K562 (cell line): ENCODE results near the gene ACYP2. TPM values are rescaled to one million over a fixed set of nuclear protein-coding genes. Genes with fewer than 3 reads are reported as not detected.
"Not testable (repeated sequence)": the region's sequence is repeated elsewhere in the genome, so short reads cannot be mapped to it uniquely, and the experiment has no call there.

Experiments
- ATAC-seq: fragments of 200-7000 bp; cut with Tn5 transposase; 3 replicates; pipeline ENCODE4 v1.9.1; 2020; ENCODE audit warnings: moderate library complexity
- BruUV-seq: library from RNA; stranded (reverse); fragments of 400-500 nt; replicated peaks from 2 replicates; lab custom pipeline; 2021; lab: Mats Ljungman, UMichigan
- CTCF ChIA-PET: fragments of 300-600 bp; formaldehyde crosslinking; extraction: SDS; loops from one replicate; lab custom pipeline; 2021; ENCODE audit warnings: low intra/inter-chr PET ratio; lab: Yijun Ruan, JAX
- POLR2A ChIA-PET: fragments of 300-600, 350-650 bp; sonication (Branson Sonifier 250); formaldehyde crosslinking; extraction: SDS; loops from one replicate; lab custom pipeline; 2021; ENCODE audit warnings: antibody characterized with exemption, inconsistent platforms; lab: Yijun Ruan, JAX
- DNase-seq, 4 experiments: peaks; one replicate each; pipeline versions ENCODE4 v3.0.0 to v3.0.0-alpha.2; 2011 to 2018; ENCODE audit warnings: low spot score in 3 of 4, mixed read lengths in 3 of 4; ENCODE audit errors: extremely low read depth in 1 of 4
- FAIRE-seq: peaks from 2 replicates; lab custom pipeline; 2011; peaks lifted over from hg19 to GRCh38; lab: Jason Lieb, UNC
- H2AFZ ChIP-seq: 2 replicates; pipeline ENCODE4 v1.6.0; 2011; ENCODE audit warnings: low read depth, low read length, control low read depth, inconsistent platforms
- H3K27ac ChIP-seq: fragments of 200-600 bp; 3 replicates; pipeline ENCODE4 v1.8.0; 2011; ENCODE audit warnings: low read depth, mild to moderate bottlenecking, control low read depth, inconsistent platforms, low read length, moderate library complexity, mixed read lengths; ENCODE audit errors: extremely low read depth
- H3K27me3 ChIP-seq, 2 experiments: fragments of 300-600 bp in 1 of 2; 2 replicates in 1 of 2; 3 replicates in 1 of 2; pipeline versions ENCODE4 v1.6.0 to v1.8.0; 2011; ENCODE audit warnings: inconsistent platforms in 2 of 2, low read length in 2 of 2, mild to moderate bottlenecking in 1 of 2, mixed read lengths in 1 of 2, moderate library complexity in 1 of 2; ENCODE audit not compliant: control insufficient read depth in 2 of 2, insufficient read depth in 2 of 2
- H3K36me3 ChIP-seq: fragments of 300-600 bp; 3 replicates; pipeline ENCODE4 v1.8.0; 2011; ENCODE audit warnings: mild to moderate bottlenecking, low read length, inconsistent platforms; ENCODE audit not compliant: control insufficient read depth, insufficient read depth
- H3K4me1 ChIP-seq, 2 experiments: fragments of 200-600 bp in 1 of 2; replicated peaks in 1 of 2; 2 replicates in 1 of 2; 3 replicates in 1 of 2; pipeline versions ENCODE4 v1.5.1 to v1.8.0; 2011; ENCODE audit warnings: inconsistent platforms in 2 of 2, low read length in 2 of 2, mild to moderate bottlenecking in 1 of 2, mixed read lengths in 1 of 2, moderate library complexity in 1 of 2; ENCODE audit not compliant: control insufficient read depth in 2 of 2, insufficient read depth in 2 of 2
- H3K4me2 ChIP-seq: 2 replicates; pipeline ENCODE4 v1.6.1; 2011; ENCODE audit warnings: low read length, control low read depth, inconsistent platforms, mixed read lengths; ENCODE audit not compliant: insufficient read depth
- H3K4me3 ChIP-seq: fragments of 200-600 bp; sonication (generic), shearing (Covaris generic); 2 replicates; pipeline ENCODE4 v1.5.1; 2016; ENCODE audit warnings: control low read depth, inconsistent platforms
- H3K79me2 ChIP-seq: fragments of 200-600 bp; 3 replicates; pipeline ENCODE4 v1.8.0; 2011; ENCODE audit warnings: low read length, inconsistent platforms; ENCODE audit not compliant: control insufficient read depth, insufficient read depth
- H3K9ac ChIP-seq, 2 experiments: 2 replicates each; pipeline versions ENCODE4 v1.6.0 to v1.6.1; 2011; ENCODE audit warnings: low read depth in 2 of 2, low read length in 2 of 2, control low read depth in 1 of 2, inconsistent platforms in 1 of 2, mild to moderate bottlenecking in 1 of 2, mixed read lengths in 1 of 2; ENCODE audit not compliant: insufficient read depth in 1 of 2
- H3K9me1 ChIP-seq: one replicate; pipeline ENCODE4 v1.6.0; 2011; ENCODE audit warnings: inconsistent platforms, mild to moderate bottlenecking, low read length, moderate library complexity; ENCODE audit not compliant: control insufficient read depth, insufficient read depth
- H3K9me3 ChIP-seq: replicated peaks from 2 replicates; pipeline ENCODE4 v1.5.1; 2011; ENCODE audit warnings: low read depth, low read length, inconsistent platforms; ENCODE audit not compliant: control insufficient read depth, insufficient read depth
- H4K20me1 ChIP-seq: replicated peaks from 2 replicates; pipeline ENCODE4 v1.6.1; 2011; ENCODE audit warnings: low read length, inconsistent platforms, mixed read lengths; ENCODE audit not compliant: control insufficient read depth, insufficient read depth
- ATF6 ChIP-seq: sonication (generic); formaldehyde crosslinking; IDR thresholded peaks from 2 replicates; pipeline ENCODE4 v1.4.0; 2020; ENCODE audit warnings: mild to moderate bottlenecking, missing genetic modification reagents
- FUS ChIP-seq: fragments of 200-400 bp; formaldehyde crosslinking; optimal IDR thresholded peaks from 2 replicates; pipeline ENCODE3; 2017; ENCODE audit warnings: low read depth, low read length
- NR2C1 ChIP-seq, 2 experiments: fragments of 450-650 bp; IDR thresholded peaks; 2 replicates each; pipeline ENCODE4 v1.6.1; 2017; ENCODE audit warnings: mild to moderate bottlenecking in 2 of 2, antibody characterized with exemption in 1 of 2, inconsistent platforms in 1 of 2, missing compliant biosample characterization in 1 of 2, missing genetic modification characterization in 1 of 2
- PHB ChIP-seq: fragments of 250-450 bp; sonication (Bioruptor Pico); IDR thresholded peaks from 2 replicates; pipeline ENCODE4 v1.5.0; 2021
- POLR2AphosphoS2 ChIP-seq: IDR thresholded peaks from 2 replicates; pipeline ENCODE4 v1.6.1; 2012; ENCODE audit warnings: low read length, improper control_type of control experiment
- RBFOX2 ChIP-seq: fragments of 200-400 bp; formaldehyde crosslinking; IDR thresholded peaks from 2 replicates; pipeline ENCODE4 v1.6.1; 2017; ENCODE audit warnings: low read depth, mild to moderate bottlenecking, low read length, moderate library complexity
- SMARCE1 ChIP-seq: fragments of 450-650 bp; IDR thresholded peaks from 2 replicates; pipeline ENCODE4 v1.7.1; 2016; ENCODE audit warnings: mild to moderate bottlenecking
- TEAD4 ChIP-seq, 2 experiments: sonication (generic) in 1 of 2; formaldehyde crosslinking in 1 of 2; IDR thresholded peaks; 2 replicates each; pipeline versions ENCODE4 v1.6.1 to v1.8.0; 2012 to 2022; ENCODE audit warnings: borderline replicate concordance in 1 of 2, inconsistent platforms in 1 of 2, low read length in 1 of 2, mild to moderate bottlenecking in 1 of 2, missing genetic modification reagents in 1 of 2
- TFAP4 ChIP-seq: sonication (generic); formaldehyde crosslinking; IDR thresholded peaks from 2 replicates; pipeline ENCODE4 v1.8.0; 2022; ENCODE audit warnings: missing genetic modification reagents, mild to moderate bottlenecking, moderate library complexity, borderline replicate concordance
- TRIM24 ChIP-seq, 2 experiments: fragments of 450-650 bp; IDR thresholded peaks; 2 replicates each; pipeline ENCODE4 v1.6.1; 2016
- VEZF1 ChIP-seq: fragments of 200-800 bp; sonication (Bioruptor generic); IDR thresholded peaks from 2 replicates; pipeline ENCODE4 v1.6.1; 2017; ENCODE audit warnings: missing genetic modification characterization, missing compliant biosample characterization
- WGBS: fragments of 100-300 bp; shearing (Covaris generic); methylation state at CpG from one replicate; pipeline ENCODE4 v1.1.6; 2016; ENCODE audit warnings: low coverage, mixed read lengths; ENCODE audit not compliant: insufficient coverage; ENCODE audit errors: missing lambda C conversion rate; 5-methylcytosine and 5-hydroxymethylcytosine counted together
- in situ Hi-C: fragments of 300-500 bp; cut with MboI; formaldehyde crosslinking; loops from 4 replicates; pipeline ENCODE4 v1.15.0; 2018; ENCODE audit warnings: inconsistent platforms, mixed read lengths
- intact Hi-C: fragments of 100-400 bp; cut with micrococcal nuclease; formaldehyde crosslinking; loops from 2 replicates; pipeline ENCODE4 v1.14.2; 2022
- polyA plus RNA-seq, 8 experiments: library from polyadenylated mRNA; depleted of rRNA in 4 of 8; stranded (reverse) in 5 of 8; unstranded in 3 of 8; fragments of >200 nt; fragmentation: Nextera tagmentation in 2 of 8; fragmentation: Illumina TruSeq in 1 of 8; extraction: Ambion mirVana in 2 of 8; extraction: Trizol in 1 of 8; gene quantifications; 2 replicates each; pipeline versions ENCODE4 v1.2.1 to v1.2.3, GENCODE V29; 2011 to 2014; ENCODE audit warnings: inconsistent platforms in 1 of 8, missing spikeins in 1 of 8
- total RNA-seq, 7 experiments: library from RNA; depleted of rRNA in 6 of 7; stranded (reverse); fragments of >200 nt in 6 of 7; fragmentation: Illumina TruSeq in 2 of 7; extraction: Trizol in 2 of 7; gene quantifications; 2 replicates each; pipeline versions ENCODE4 v1.2.1 to v1.2.3, GENCODE V29; 2011 to 2021; ENCODE audit warnings: low replicate concordance in 1 of 7

Gene ACYP2
- total and polyA plus RNA-seq, 9 of the 15 experiments (the other 6 are each of a cell fraction or from before 2014, with no cell fraction given), result 1.0 to 4.1 (median 2.0) TPM

GRCh38 chr2:54321047-54321446 lies 205.6 kb downstream of the ACYP2 start:
- Histone ChIP-seq H3K27me3 (no peaks in the 10 kb centered on the region), H3K9me1 (no peaks in the 10 kb centered on the region), H2AFZ (no peak overlapping the region), H3K79me2 (no peaks in the 10 kb centered on the region), H3K4me3 (no peak overlapping the region), H3K9ac (no peak overlapping the region), H4K20me1 (no peaks in the 10 kb centered on the region), H3K27ac (no peak overlapping the region), H3K4me2 (no peak overlapping the region), H3K4me1 (no peaks in the 10 kb centered on the region), H3K9me3 (no peaks in the 10 kb centered on the region), H3K36me3 (no peaks in the 10 kb centered on the region)
- POLR2A ChIA-PET, result no interaction called here
- no TSS peak for BruUV-seq
- DNase-seq (no peak), FAIRE-seq (no peak), ATAC-seq (no peak)
- 3% methylated on average over 2 of the region's 2 CpGs for WGBS
- in situ Hi-C loops, result no loop called here
- intact Hi-C loops, result no loop called here
- TF ChIP-seq FUS (no peak), RBFOX2 (no peak), NR2C1 (IDR thresholded peaks at IDR 0.05) (no peak), NR2C1 (tag; IDR thresholded peaks at IDR 0.05) (no peak), ATF6 (CRISPR knock-in tag) (no peak), PHB (no peak), TEAD4 (IDR thresholded peaks at IDR 0.05; ENCODE audit: low read length) (no peak), TEAD4 (CRISPR knock-in tag; IDR thresholded peaks at IDR 0.05; ENCODE audit: borderline replicate concordance) (no peak), VEZF1 (no peak), POLR2AphosphoS2 (no peak), TFAP4 (CRISPR knock-in tag) (no peak), SMARCE1 (no peak), TRIM24 (IDR thresholded peaks at IDR 0.05) (no peak)
- CTCF ChIA-PET, result no interaction called here

GRCh38 chr2:54324517-54324916 lies 209.1 kb downstream of the ACYP2 start:
- CTCF ChIA-PET, ATAC-seq, H3K9me3 ChIP-seq, in situ Hi-C loops, H3K4me3 ChIP-seq, intact Hi-C loops, H3K9ac ChIP-seq, H3K36me3 ChIP-seq, H3K79me2 ChIP-seq, H3K4me2 ChIP-seq, POLR2A ChIA-PET, H3K9me1 ChIP-seq, H3K4me1 ChIP-seq, H3K27ac ChIP-seq, H3K27me3 ChIP-seq, BruUV-seq, H4K20me1 ChIP-seq, H2AFZ ChIP-seq, DNase-seq, FAIRE-seq: not testable (repeated sequence)
- WGBS, result 0% methylated on average over 2 of the region's 2 CpGs
